GM10248 (cell line): Measurements from ENCODE around the gene CD163L1.
"Not testable (repeated sequence)": the region's sequence is repeated elsewhere in the genome, so short reads cannot be mapped to it uniquely, and the experiment has no call there.

ENCODE experiments used
- CTCF ChIA-PET: fragments of 300-600 bp; sonication (Branson Sonifier 250); formaldehyde crosslinking; extraction: SDS; loops from one replicate; lab custom pipeline; 2021; ENCODE audit warnings: antibody characterized with exemption; lab: Yijun Ruan, JAX
- POLR2A ChIA-PET: fragments of 350-650 bp; sonication (Branson Sonifier 250); formaldehyde crosslinking; extraction: SDS; loops from one replicate; lab custom pipeline; 2020; ENCODE audit warnings: antibody characterized with exemption; lab: Yijun Ruan, JAX
- DNase-seq: peaks from one replicate; pipeline ENCODE4 v3.0.0; 2012; ENCODE audit errors: extremely low spot score
- CTCF ChIP-seq: IDR thresholded peaks from 2 replicates; pipeline ENCODE4 v1.5.1; 2012; ENCODE audit warnings: mild to moderate bottlenecking, low read depth; ENCODE audit errors: extremely low read depth, missing control alignments, control extremely low read depth

CD163L1 gene

GRCh38 chr12:7441216-7441615 lies 2.7 kb downstream of the CD163L1 start:
- CTCF ChIA-PET = interaction anchor here (0.9 kb wide), 1 partner anchor 14 kb away, joined by 3 read pairs; no protein-coding TSS in a partner anchor
- TF ChIP-seq CTCF = no peak
- POLR2A ChIA-PET = no interaction called here

GRCh38 chr12:7439579-7440505 lies 4.1 kb downstream of the CD163L1 start:
- no peak for TF ChIP-seq CTCF
- CTCF ChIA-PET = no interaction called here
- POLR2A ChIA-PET = no interaction called here
- no peak for DNase-seq

More at GRCh38 chr12:7441216-7441615, 2.7 kb downstream of the CD163L1 start:
- DNase-seq = no peak

GRCh38 chr12:7438291-7438995 lies 5.5 kb downstream of the CD163L1 start:
- POLR2A ChIA-PET, CTCF ChIA-PET, DNase-seq: not testable (repeated sequence)

- DNase-seq, CTCF ChIA-PET, POLR2A ChIA-PET: not testable (repeated sequence)
Measured at GRCh38 chr12:7437494-7437893, 6.5 kb downstream of the CD163L1 start.

- DNase-seq = no peak
- TF ChIP-seq CTCF = no peak
- POLR2A ChIA-PET = no interaction called here
- CTCF ChIA-PET = no interaction called here
Measured at GRCh38 chr12:7434670-7435069, 9.3 kb downstream of the CD163L1 start.

GRCh38 chr12:7433276-7433822 lies 10.6 kb downstream of the CD163L1 start:
- no peak for TF ChIP-seq CTCF
- CTCF ChIA-PET = no interaction called here
- no peak for DNase-seq
- POLR2A ChIA-PET = no interaction called here

GRCh38 chr12:7431993-7432685 lies 11.8 kb downstream of the CD163L1 start:
- ChIA-PET CTCF (no interaction called here), POLR2A (no interaction called here)
- no peak for DNase-seq
- no peak for TF ChIP-seq CTCF
